GM18858 (cell line): ENCODE data around the gene CRYBG1.

ENCODE experiments used
- ATAC-seq: cut with Tn5 transposase; IDR thresholded peaks from one replicate; pipeline ENCODE4 v1.9.1; 2021; ENCODE audit not compliant: unreplicated experiment

CRYBG1 gene

GRCh38 chr6:106421496-106421895 lies 61.0 kb downstream of the CRYBG1 start:
- no peak for ATAC-seq

GRCh38 chr6:106422534-106422933 lies 62.0 kb downstream of the CRYBG1 start:
- no peak for ATAC-seq

- ATAC-seq, result no peak
Observed at GRCh38 chr6:106425382-106425781, 64.9 kb downstream of the CRYBG1 start.

GRCh38 chr6:106426250-106426970 lies 65.9 kb downstream of the CRYBG1 start:
- no peak for ATAC-seq

- no peak for ATAC-seq
Observed at GRCh38 chr6:106430466-106430865, 69.9 kb downstream of the CRYBG1 start.

GRCh38 chr6:106431405-106431804 lies 70.9 kb downstream of the CRYBG1 start:
- ATAC-seq, result no peak

GRCh38 chr6:106431972-106432371 lies 71.5 kb downstream of the CRYBG1 start:
- ATAC-seq, result no peak

- ATAC-seq, result no peak
Observed at GRCh38 chr6:106434530-106434929, 74.0 kb downstream of the CRYBG1 start.

GRCh38 chr6:106439459-106439858 lies 78.9 kb downstream of the CRYBG1 start:
- no peak for ATAC-seq

GRCh38 chr6:106440546-106440945 lies 80.0 kb downstream of the CRYBG1 start:
- no peak for ATAC-seq

- ATAC-seq, result no peak
Observed at GRCh38 chr6:106442395-106442794, 81.9 kb downstream of the CRYBG1 start.

GRCh38 chr6:106444777-106445507 lies 84.4 kb downstream of the CRYBG1 start:
- peak; percentile 46 for ATAC-seq

- ATAC-seq, result no peak
Observed at GRCh38 chr6:106445508-106445878, 85.0 kb downstream of the CRYBG1 start.

- ATAC-seq, result no peak
Observed at GRCh38 chr6:106446287-106446885, 85.9 kb downstream of the CRYBG1 start.

- no peak for ATAC-seq
Observed at GRCh38 chr6:106446983-106447382, 86.5 kb downstream of the CRYBG1 start.

- no peak for ATAC-seq
Observed at GRCh38 chr6:106448000-106448426, 87.5 kb downstream of the CRYBG1 start.

GRCh38 chr6:106450653-106451052 lies 90.1 kb downstream of the CRYBG1 start:
- no peak for ATAC-seq

- no peak for ATAC-seq
Observed at GRCh38 chr6:106451439-106451838, 90.9 kb downstream of the CRYBG1 start.

- no peak for ATAC-seq
Observed at GRCh38 chr6:106452628-106453027, 92.1 kb downstream of the CRYBG1 start.

- no peak for ATAC-seq
Observed at GRCh38 chr6:106453756-106454367, 93.3 kb downstream of the CRYBG1 start.

GRCh38 chr6:106456756-106457155 lies 96.2 kb downstream of the CRYBG1 start:
- ATAC-seq, result no peak
